K562 (cell line): ENCODE data around the gene ISYNA1. TPM values are rescaled to one million over a fixed set of nuclear protein-coding genes. Genes with fewer than 3 reads are reported as not detected.

Source experiments
- CCAR2 ChIP-seq: fragments of 200-400 bp; formaldehyde crosslinking; IDR thresholded peaks from 2 replicates; pipeline ENCODE4 v1.6.1; 2017; ENCODE audit warnings: mild to moderate bottlenecking, low read depth, low read length
- DACH1 ChIP-seq: fragments of 450-650 bp; IDR thresholded peaks from 2 replicates; pipeline ENCODE4 v1.6.1; 2018; ENCODE audit not compliant: partially characterized antibody
- DPF2 ChIP-seq: fragments of 450-650 bp; IDR thresholded peaks from 2 replicates; pipeline ENCODE4 v1.6.1; 2016
- FOXP4 ChIP-seq: sonication (generic); formaldehyde crosslinking; IDR thresholded peaks from 2 replicates; pipeline ENCODE4 v1.8.0; 2022; ENCODE audit warnings: mild to moderate bottlenecking, missing genetic modification reagents, borderline replicate concordance
- HDAC2 ChIP-seq: fragments of 450-650 bp; IDR thresholded peaks from 2 replicates; pipeline ENCODE4 v1.6.1; 2016; ENCODE audit warnings: mild to moderate bottlenecking
- RUNX1 ChIP-seq: sonication (generic); IDR thresholded peaks from 2 replicates; pipeline ENCODE4 v1.6.1; 2016; ENCODE audit warnings: antibody characterized with exemption, low read depth
- TARDBP ChIP-seq: fragments of 450-650 bp; IDR thresholded peaks from 2 replicates; pipeline ENCODE4 v1.6.1; 2016
- TOE1 ChIP-seq, 2 experiments: fragments of 450-650 bp in 1 of 2; sonication (generic) in 1 of 2; formaldehyde crosslinking in 1 of 2; IDR thresholded peaks; 2 replicates each; pipeline versions ENCODE4 v1.7.1 to v1.8.0; 2016 to 2022; ENCODE audit warnings: borderline replicate concordance in 2 of 2, mild to moderate bottlenecking in 2 of 2, antibody characterized with exemption in 1 of 2, inconsistent platforms in 1 of 2, low read depth in 1 of 2, missing genetic modification reagents in 1 of 2, moderate library complexity in 1 of 2
- ZNF316 ChIP-seq: fragments of 450-650 bp; IDR thresholded peaks from 2 replicates; pipeline ENCODE4 v1.6.1; 2016
- polyA plus RNA-seq, 8 experiments: library from polyadenylated mRNA; depleted of rRNA in 4 of 8; stranded (reverse) in 5 of 8; unstranded in 3 of 8; fragments of >200 nt; fragmentation: Nextera tagmentation in 2 of 8; fragmentation: Illumina TruSeq in 1 of 8; extraction: Ambion mirVana in 2 of 8; extraction: Trizol in 1 of 8; gene quantifications; 2 replicates each; pipeline versions ENCODE4 v1.2.1 to v1.2.3, GENCODE V29; 2011 to 2014; ENCODE audit warnings: inconsistent platforms in 1 of 8, missing spikeins in 1 of 8
- total RNA-seq, 7 experiments: library from RNA; depleted of rRNA in 6 of 7; stranded (reverse); fragments of >200 nt in 6 of 7; fragmentation: Illumina TruSeq in 2 of 7; extraction: Trizol in 2 of 7; gene quantifications; 2 replicates each; pipeline versions ENCODE4 v1.2.1 to v1.2.3, GENCODE V29; 2011 to 2021; ENCODE audit warnings: low replicate concordance in 1 of 7
- TF ChIP-seq, protein P1 (sequence below): fragments of 450-650 bp; formaldehyde crosslinking; IDR thresholded peaks from 2 replicates; pipeline ENCODE4 v1.4.0; 2020; ENCODE audit warnings: mild to moderate bottlenecking
- TF ChIP-seq, protein P2 (sequence below): fragments of 450-650 bp; IDR thresholded peaks from 2 replicates; pipeline ENCODE4 v1.6.1; 2016; ENCODE audit warnings: mild to moderate bottlenecking, moderate library complexity

The ISYNA1 gene
- total and polyA plus RNA-seq, 9 of the 15 experiments (the other 6 are each of a cell fraction or from before 2014, with no cell fraction given), result 21.8 to 460 (median 93.2) TPM

DNA sequence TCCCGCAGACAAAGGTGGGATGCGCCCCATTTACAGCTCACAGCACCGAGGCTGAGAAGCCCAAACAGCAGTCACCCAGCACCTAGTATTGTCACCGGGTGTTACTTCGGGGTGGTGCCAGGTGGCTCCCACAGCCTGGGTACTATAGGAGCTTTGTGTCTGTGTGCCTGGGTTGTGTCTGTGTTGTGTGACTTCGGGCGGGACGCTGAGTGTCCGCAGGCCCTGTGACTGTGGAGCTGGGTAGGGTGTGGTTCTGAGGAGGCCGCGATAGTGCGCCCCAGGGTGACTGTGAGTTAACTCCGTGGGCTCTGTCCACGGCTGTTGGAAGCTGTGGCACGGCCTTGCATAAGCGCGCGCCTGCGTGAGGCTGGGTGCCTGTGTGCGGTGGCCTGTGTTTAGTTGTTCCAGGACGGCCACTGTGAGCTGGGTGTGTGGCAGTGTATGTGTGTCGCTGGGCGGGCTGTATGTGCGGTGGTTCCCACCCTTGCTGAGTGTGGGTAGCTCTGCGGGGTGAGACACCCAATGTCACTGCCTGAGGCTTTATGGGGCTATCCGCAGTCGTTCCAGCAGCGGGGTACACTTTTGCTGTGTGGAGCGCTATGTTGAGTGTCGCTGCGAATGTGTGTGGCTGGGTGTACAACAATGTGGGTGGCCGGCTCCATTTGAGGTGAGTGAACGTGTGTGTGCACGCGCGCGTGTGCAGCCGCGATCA is 19.3 kb downstream of the ISYNA1 start (continued):
- TF ChIP-seq FOXP4 (CRISPR knock-in tag) (peak; percentile 55; the same call in 1 of the 2 replicates), TOE1 (IDR thresholded peaks at IDR 0.05; ENCODE audit: borderline replicate concordance) (peak; percentile 74; the same call in 1 of the 2 replicates), TOE1 (CRISPR knock-in tag; IDR thresholded peaks at IDR 0.05; ENCODE audit: borderline replicate concordance, low read depth) (no peak), RUNX1 (0 out of 2 replicates have a peak, but pooled peaks have one; percentile 25), ZNF316 (no peak), CCAR2 (no peak), HDAC2 (0 out of 2 replicates have a peak, but pooled peaks have one; percentile 75), DACH1 (peak; percentile 79), TARDBP (peak; percentile 79; the same call in 1 of the 2 replicates), DPF2 (peak; percentile 64)
- TF ChIP-seq, protein P1, sequence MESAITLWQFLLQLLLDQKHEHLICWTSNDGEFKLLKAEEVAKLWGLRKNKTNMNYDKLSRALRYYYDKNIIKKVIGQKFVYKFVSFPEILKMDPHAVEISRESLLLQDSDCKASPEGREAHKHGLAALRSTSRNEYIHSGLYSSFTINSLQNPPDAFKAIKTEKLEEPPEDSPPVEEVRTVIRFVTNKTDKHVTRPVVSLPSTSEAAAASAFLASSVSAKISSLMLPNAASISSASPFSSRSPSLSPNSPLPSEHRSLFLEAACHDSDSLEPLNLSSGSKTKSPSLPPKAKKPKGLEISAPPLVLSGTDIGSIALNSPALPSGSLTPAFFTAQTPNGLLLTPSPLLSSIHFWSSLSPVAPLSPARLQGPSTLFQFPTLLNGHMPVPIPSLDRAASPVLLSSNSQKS (CRISPR knock-in tag), result no peak
- TF ChIP-seq, protein P2, sequence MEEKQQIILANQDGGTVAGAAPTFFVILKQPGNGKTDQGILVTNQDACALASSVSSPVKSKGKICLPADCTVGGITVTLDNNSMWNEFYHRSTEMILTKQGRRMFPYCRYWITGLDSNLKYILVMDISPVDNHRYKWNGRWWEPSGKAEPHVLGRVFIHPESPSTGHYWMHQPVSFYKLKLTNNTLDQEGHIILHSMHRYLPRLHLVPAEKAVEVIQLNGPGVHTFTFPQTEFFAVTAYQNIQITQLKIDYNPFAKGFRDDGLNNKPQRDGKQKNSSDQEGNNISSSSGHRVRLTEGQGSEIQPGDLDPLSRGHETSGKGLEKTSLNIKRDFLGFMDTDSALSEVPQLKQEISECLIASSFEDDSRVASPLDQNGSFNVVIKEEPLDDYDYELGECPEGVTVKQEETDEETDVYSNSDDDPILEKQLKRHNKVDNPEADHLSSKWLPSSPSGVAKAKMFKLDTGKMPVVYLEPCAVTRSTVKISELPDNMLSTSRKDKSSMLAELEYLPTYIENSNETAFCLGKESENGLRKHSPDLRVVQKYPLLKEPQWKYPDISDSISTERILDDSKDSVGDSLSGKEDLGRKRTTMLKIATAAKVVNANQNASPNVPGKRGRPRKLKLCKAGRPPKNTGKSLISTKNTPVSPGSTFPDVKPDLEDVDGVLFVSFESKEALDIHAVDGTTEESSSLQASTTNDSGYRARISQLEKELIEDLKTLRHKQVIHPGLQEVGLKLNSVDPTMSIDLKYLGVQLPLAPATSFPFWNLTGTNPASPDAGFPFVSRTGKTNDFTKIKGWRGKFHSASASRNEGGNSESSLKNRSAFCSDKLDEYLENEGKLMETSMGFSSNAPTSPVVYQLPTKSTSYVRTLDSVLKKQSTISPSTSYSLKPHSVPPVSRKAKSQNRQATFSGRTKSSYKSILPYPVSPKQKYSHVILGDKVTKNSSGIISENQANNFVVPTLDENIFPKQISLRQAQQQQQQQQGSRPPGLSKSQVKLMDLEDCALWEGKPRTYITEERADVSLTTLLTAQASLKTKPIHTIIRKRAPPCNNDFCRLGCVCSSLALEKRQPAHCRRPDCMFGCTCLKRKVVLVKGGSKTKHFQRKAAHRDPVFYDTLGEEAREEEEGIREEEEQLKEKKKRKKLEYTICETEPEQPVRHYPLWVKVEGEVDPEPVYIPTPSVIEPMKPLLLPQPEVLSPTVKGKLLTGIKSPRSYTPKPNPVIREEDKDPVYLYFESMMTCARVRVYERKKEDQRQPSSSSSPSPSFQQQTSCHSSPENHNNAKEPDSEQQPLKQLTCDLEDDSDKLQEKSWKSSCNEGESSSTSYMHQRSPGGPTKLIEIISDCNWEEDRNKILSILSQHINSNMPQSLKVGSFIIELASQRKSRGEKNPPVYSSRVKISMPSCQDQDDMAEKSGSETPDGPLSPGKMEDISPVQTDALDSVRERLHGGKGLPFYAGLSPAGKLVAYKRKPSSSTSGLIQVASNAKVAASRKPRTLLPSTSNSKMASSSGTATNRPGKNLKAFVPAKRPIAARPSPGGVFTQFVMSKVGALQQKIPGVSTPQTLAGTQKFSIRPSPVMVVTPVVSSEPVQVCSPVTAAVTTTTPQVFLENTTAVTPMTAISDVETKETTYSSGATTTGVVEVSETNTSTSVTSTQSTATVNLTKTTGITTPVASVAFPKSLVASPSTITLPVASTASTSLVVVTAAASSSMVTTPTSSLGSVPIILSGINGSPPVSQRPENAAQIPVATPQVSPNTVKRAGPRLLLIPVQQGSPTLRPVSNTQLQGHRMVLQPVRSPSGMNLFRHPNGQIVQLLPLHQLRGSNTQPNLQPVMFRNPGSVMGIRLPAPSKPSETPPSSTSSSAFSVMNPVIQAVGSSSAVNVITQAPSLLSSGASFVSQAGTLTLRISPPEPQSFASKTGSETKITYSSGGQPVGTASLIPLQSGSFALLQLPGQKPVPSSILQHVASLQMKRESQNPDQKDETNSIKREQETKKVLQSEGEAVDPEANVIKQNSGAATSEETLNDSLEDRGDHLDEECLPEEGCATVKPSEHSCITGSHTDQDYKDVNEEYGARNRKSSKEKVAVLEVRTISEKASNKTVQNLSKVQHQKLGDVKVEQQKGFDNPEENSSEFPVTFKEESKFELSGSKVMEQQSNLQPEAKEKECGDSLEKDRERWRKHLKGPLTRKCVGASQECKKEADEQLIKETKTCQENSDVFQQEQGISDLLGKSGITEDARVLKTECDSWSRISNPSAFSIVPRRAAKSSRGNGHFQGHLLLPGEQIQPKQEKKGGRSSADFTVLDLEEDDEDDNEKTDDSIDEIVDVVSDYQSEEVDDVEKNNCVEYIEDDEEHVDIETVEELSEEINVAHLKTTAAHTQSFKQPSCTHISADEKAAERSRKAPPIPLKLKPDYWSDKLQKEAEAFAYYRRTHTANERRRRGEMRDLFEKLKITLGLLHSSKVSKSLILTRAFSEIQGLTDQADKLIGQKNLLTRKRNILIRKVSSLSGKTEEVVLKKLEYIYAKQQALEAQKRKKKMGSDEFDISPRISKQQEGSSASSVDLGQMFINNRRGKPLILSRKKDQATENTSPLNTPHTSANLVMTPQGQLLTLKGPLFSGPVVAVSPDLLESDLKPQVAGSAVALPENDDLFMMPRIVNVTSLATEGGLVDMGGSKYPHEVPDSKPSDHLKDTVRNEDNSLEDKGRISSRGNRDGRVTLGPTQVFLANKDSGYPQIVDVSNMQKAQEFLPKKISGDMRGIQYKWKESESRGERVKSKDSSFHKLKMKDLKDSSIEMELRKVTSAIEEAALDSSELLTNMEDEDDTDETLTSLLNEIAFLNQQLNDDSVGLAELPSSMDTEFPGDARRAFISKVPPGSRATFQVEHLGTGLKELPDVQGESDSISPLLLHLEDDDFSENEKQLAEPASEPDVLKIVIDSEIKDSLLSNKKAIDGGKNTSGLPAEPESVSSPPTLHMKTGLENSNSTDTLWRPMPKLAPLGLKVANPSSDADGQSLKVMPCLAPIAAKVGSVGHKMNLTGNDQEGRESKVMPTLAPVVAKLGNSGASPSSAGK, result peak; percentile 80
